ENCODE results near the gene CLMP.

DNA sequence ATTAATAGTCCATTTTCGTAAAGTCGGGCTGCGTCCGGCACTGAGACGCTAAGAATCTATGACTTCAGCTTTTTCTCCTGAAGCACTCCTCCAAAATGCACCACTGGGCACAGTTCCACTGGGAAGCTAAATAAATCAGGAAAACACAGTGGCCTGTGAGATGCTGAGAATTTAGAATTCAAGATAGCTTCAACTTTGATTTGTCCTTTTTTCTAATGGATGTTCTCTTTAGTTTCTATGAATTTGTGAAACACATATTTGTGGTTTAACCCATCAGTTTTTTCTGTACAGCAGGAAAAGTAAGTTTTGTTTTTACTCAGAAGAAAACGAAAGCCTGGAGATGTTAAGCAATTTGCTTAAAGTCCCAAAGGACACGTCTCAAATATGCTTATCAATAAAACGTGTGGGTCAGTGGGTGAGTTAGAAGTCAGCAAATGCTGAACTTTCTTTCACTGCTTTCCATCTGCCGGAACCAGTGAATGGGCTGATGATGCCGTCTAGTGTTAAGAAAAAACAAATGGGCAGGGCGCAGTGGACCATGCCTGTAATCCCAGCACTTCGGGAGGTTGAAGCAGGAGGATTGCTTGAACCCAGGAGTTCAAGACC, 40.7 kb upstream of the CLMP start:
- no peak for TF ChIP-seq CTCF (optimal IDR thresholded peaks at IDR 0.05 in 1 of 3, IDR thresholded peaks at IDR 0.05 in 1 of 3, conservative IDR thresholded peaks at IDR 0.05 in 1 of 3; ENCODE audit: extremely low read depth in 1 of 3, insufficient read depth in 2 of 3, low read length in 3 of 3)
- TF ChIP-seq EZH2 (IDR thresholded peaks at IDR 0.05; ENCODE audit: low read length), result no peak

All from keratinocyte (primary cell).